Astrocyte (in vitro differentiated cells and primary cell): ENCODE results near the gene CDH23. TPM values are rescaled to one million over a fixed set of nuclear protein-coding genes. Genes with fewer than 3 reads are reported as not detected.

Source experiments
- DNase-seq: peaks from one replicate; pipeline ENCODE4 v3.0.0-alpha.2; 2010; ENCODE audit warnings: low read depth
- FAIRE-seq: peaks from 2 replicates; lab custom pipeline; 2011; peaks lifted over from hg19 to GRCh38; lab: Jason Lieb, UNC
- H2AFZ ChIP-seq: 2 replicates; pipeline ENCODE4 v1.6.0; 2012; ENCODE audit warnings: low read depth, low read length, inconsistent platforms
- H3K27ac ChIP-seq: 2 replicates; pipeline ENCODE4 v1.5.1; 2011; ENCODE audit warnings: low read depth, low read length, inconsistent platforms
- H3K27me3 ChIP-seq: 2 replicates; pipeline ENCODE4 v1.6.0; 2011; ENCODE audit warnings: low read length, inconsistent platforms; ENCODE audit not compliant: insufficient read depth
- H3K36me3 ChIP-seq: 2 replicates; pipeline ENCODE4 v1.5.1; 2011; ENCODE audit warnings: low read length, inconsistent platforms; ENCODE audit not compliant: insufficient read depth
- H3K4me1 ChIP-seq: 2 replicates; pipeline ENCODE4 v1.5.1; 2011; ENCODE audit warnings: low read length, inconsistent platforms; ENCODE audit not compliant: insufficient read depth
- H3K4me2 ChIP-seq: 2 replicates; pipeline ENCODE4 v1.6.0; 2012; ENCODE audit warnings: low read length, inconsistent platforms
- H3K4me3 ChIP-seq: 2 replicates; pipeline ENCODE4 v1.5.1; 2011; ENCODE audit warnings: low read depth, mild to moderate bottlenecking, low read length, inconsistent platforms; ENCODE audit not compliant: insufficient read depth
- H3K79me2 ChIP-seq: 2 replicates; pipeline ENCODE4 v1.6.0; 2012; ENCODE audit warnings: mild to moderate bottlenecking, low read length, inconsistent platforms; ENCODE audit not compliant: insufficient read depth
- H3K9ac ChIP-seq: 2 replicates; pipeline ENCODE4 v1.6.0; 2012; ENCODE audit warnings: mild to moderate bottlenecking, low read length, inconsistent platforms
- H3K9me3 ChIP-seq: 2 replicates; pipeline ENCODE4 v1.5.1; 2012; ENCODE audit warnings: low read depth, mild to moderate bottlenecking, low read length, inconsistent platforms; ENCODE audit not compliant: insufficient read depth
- H4K20me1 ChIP-seq: 2 replicates; pipeline ENCODE4 v1.6.0; 2012; ENCODE audit warnings: low read length, inconsistent platforms; ENCODE audit not compliant: insufficient read depth
- H3K27ac Mint-ChIP-seq: one replicate; pipeline ENCODE4 v1.8.0; 2021; ENCODE audit warnings: mild to moderate bottlenecking, mixed read lengths; ENCODE audit not compliant: unreplicated experiment
- H3K27me3 Mint-ChIP-seq: one replicate; pipeline ENCODE4 v1.8.0; 2021; ENCODE audit warnings: low read depth, mixed read lengths; ENCODE audit not compliant: unreplicated experiment
- H3K36me3 Mint-ChIP-seq: one replicate; pipeline ENCODE4 v1.8.0; 2021; ENCODE audit warnings: low read depth, mixed read lengths; ENCODE audit not compliant: unreplicated experiment
- H3K4me1 Mint-ChIP-seq: one replicate; pipeline ENCODE4 v1.8.0; 2021; ENCODE audit warnings: low read depth, mixed read lengths; ENCODE audit not compliant: unreplicated experiment
- H3K4me3 Mint-ChIP-seq: one replicate; pipeline ENCODE4 v1.8.0; 2021; ENCODE audit warnings: mild to moderate bottlenecking, moderate library complexity, mixed read lengths; ENCODE audit not compliant: unreplicated experiment
- H3K9me3 Mint-ChIP-seq: one replicate; pipeline ENCODE4 v1.8.0; 2021; ENCODE audit warnings: mild to moderate bottlenecking, mixed read lengths; ENCODE audit not compliant: unreplicated experiment
- CTCF ChIP-seq: IDR thresholded peaks from 2 replicates; pipeline ENCODE4 v1.5.1; 2011; ENCODE audit warnings: low read depth, mild to moderate bottlenecking, inconsistent platforms, low read length, moderate library complexity; ENCODE audit not compliant: insufficient read depth
- EZH2 ChIP-seq: IDR thresholded peaks from 2 replicates; pipeline ENCODE4 v1.6.1; 2012; ENCODE audit warnings: mild to moderate bottlenecking, low read length, inconsistent platforms; ENCODE audit not compliant: insufficient read depth
- total RNA-seq: library from RNA; stranded (reverse); gene quantifications from 2 replicates; pipeline ENCODE4 v1.2.1, GENCODE V29; 2021

Gene CDH23
- total RNA-seq, 1 donor from 2014 or later, result not detected

- H3K27ac Mint-ChIP-seq, result no peak overlapping the region
- Histone ChIP-seq H3K9me3 (no peaks in the 10 kb centered on the region), H3K79me2 (no peaks in the 10 kb centered on the region), H3K4me1 (peaks cover 7% of the 10 kb centered on the region), H3K27me3 (peaks cover 6% of the 10 kb centered on the region), H4K20me1 (no peaks in the 10 kb centered on the region), H3K36me3 (no peaks in the 10 kb centered on the region), H3K27ac (no peak overlapping the region), H3K4me3 (no peak overlapping the region), H3K4me2 (no peak overlapping the region), H3K9ac (no peak overlapping the region), H2AFZ (no peak overlapping the region)
- H3K27me3 Mint-ChIP-seq, result peaks cover 34% of the 10 kb centered on the region
- no peak for FAIRE-seq
- TF ChIP-seq CTCF, result no peak
- no peak for TF ChIP-seq EZH2
- no peak overlapping the region for H3K4me3 Mint-ChIP-seq
- H3K36me3 Mint-ChIP-seq, result no peaks in the 10 kb centered on the region
- DNase-seq, result no peak
- peaks cover 2% of the 10 kb centered on the region for H3K9me3 Mint-ChIP-seq
- H3K4me1 Mint-ChIP-seq, result peaks cover 14% of the 10 kb centered on the region
These were observed 331.3 kb downstream of the CDH23 start for GRCh38 chr10:71727738-71728737.

GRCh38 chr10:71729161-71729636, 332.5 kb downstream of the CDH23 start:
- TF ChIP-seq CTCF (no peak), EZH2 (no peak)
- H3K27ac Mint-ChIP-seq, result no peak overlapping the region
- Histone ChIP-seq H3K27ac (no peak overlapping the region), H3K36me3 (no peaks in the 10 kb centered on the region), H2AFZ (no peak overlapping the region), H3K4me2 (no peak overlapping the region), H3K27me3 (peaks cover 6% of the 10 kb centered on the region), H3K4me3 (no peak overlapping the region), H3K79me2 (no peaks in the 10 kb centered on the region), H3K4me1 (peaks cover 7% of the 10 kb centered on the region), H4K20me1 (no peaks in the 10 kb centered on the region), H3K9me3 (no peaks in the 10 kb centered on the region), H3K9ac (no peak overlapping the region)
- peaks cover 2% of the 10 kb centered on the region for H3K9me3 Mint-ChIP-seq
- H3K36me3 Mint-ChIP-seq, result no peaks in the 10 kb centered on the region
- FAIRE-seq, result no peak
- H3K4me3 Mint-ChIP-seq, result no peak overlapping the region
- H3K27me3 Mint-ChIP-seq, result peaks cover 38% of the 10 kb centered on the region
- no peak for DNase-seq
- H3K4me1 Mint-ChIP-seq, result peaks cover 14% of the 10 kb centered on the region
